ENCODE measurements around the gene RPL13A. TPM values are rescaled to one million over a fixed set of nuclear protein-coding genes. Genes with fewer than 3 reads are reported as not detected.
A peak's percentile ranks its signal among the peaks of the same experiment; 100 is the strongest.
"Not testable (repeated sequence)": the region's sequence is repeated elsewhere in the genome, so short reads cannot be mapped to it uniquely, and the experiment has no call there.

Gene RPL13A
- total RNA-seq, 1 donor from 2014 or later: 4,175 TPM

- peaks cover 33 to 35% (median 34%) of the 10 kb centered on the region in 3 donors for H3K27me3 ChIP-seq (ENCODE audit: control insufficient read depth in 3 of 3, insufficient read depth in 3 of 3, low read length in 3 of 3)
- peaks cover 6 to 17% (median 13%) of the 10 kb centered on the region in 3 donors for H3K36me3 ChIP-seq (ENCODE audit: control insufficient read depth in 3 of 3, insufficient read depth in 3 of 3, low read length in 3 of 3)
- H3K9ac ChIP-seq (ENCODE audit: low read depth in 1 of 3, low read length in 3 of 3): peak overlapping the region; percentile 38 to 70 (median 51)
- peaks cover 4 to 16% (median 11%) of the 10 kb centered on the region in 3 donors for H3K4me1 ChIP-seq (ENCODE audit: control insufficient read depth in 3 of 3, insufficient read depth in 3 of 3, low read length in 3 of 3)
- H3K9me3 ChIP-seq (ENCODE audit: control insufficient read depth in 3 of 3, low read length in 3 of 3): no peaks in the 10 kb centered on the region
- peak overlapping the region; percentile 69 for H3K27ac ChIP-seq (ENCODE audit: low read depth, low read length)
- peak overlapping the region; percentile 61 to 77 (median 70) for H3K4me3 ChIP-seq (ENCODE audit: low read length in 3 of 3)
Observed at GRCh38 chr19:49443366-49444099, 43.9 kb upstream of the RPL13A start.

DNA sequence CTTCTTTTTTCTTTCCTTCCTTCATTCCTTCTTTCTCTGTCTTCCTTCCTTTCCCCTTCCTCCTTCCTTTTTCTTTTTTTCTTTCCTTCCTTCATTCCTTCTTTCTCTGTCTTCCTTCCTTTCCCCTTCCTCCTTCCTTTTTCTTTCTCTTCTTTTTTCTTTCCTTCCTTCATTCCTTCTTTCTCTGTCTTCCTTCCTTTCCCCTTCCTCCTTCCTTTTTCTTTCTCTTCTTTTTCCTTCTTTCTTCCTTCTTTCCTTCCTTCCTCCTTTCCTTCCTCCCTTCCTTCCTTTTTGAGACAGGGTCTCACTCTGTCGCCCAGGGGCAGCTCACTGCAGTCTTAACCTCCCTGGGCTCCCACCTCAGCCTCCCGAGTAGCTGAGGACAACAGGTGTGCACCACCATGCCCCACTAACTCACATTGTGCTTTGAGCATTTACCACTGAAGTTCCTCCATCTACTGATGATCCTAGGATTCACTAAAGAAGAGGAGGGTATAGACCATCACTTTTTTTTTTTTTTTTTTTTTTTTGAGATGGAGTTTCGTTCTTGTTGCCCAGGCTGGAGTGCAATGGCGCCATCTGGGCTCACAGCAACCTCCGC lies 43.2 kb upstream of the RPL13A start:
- H3K27ac ChIP-seq (ENCODE audit: low read depth, low read length); H3K4me3 ChIP-seq (ENCODE audit: low read length in 3 of 3): not testable (repeated sequence)

DNA sequence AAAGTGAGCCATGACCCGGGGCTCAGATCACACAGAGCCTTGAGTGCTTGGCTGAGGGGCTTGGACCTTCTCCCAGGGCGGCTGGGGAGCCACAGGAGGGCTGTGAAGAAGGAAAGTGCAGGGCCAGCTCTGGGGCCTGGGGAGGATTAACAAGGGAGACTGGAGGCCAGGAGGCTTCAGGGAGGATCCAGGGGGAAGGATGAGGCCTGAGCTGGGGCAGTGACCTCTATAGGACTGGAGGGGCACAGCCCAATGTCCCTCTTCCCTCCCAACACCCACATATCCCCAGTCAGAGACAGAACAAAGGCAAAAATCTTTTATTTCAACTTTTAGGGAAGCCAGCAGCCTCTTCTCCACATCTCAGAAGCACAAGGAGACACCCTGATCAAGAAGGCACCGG lies 41.4 kb upstream of the RPL13A start:
- H3K36me3 ChIP-seq (ENCODE audit: control insufficient read depth in 3 of 3, insufficient read depth in 3 of 3, low read length in 3 of 3): peaks cover 11 to 20% (median 19%) of the 10 kb centered on the region in 3 donors
- H3K9ac ChIP-seq (ENCODE audit: low read depth in 1 of 3, low read length in 3 of 3): no peak overlapping the region
- H3K27me3 ChIP-seq (ENCODE audit: control insufficient read depth in 3 of 3, insufficient read depth in 3 of 3, low read length in 3 of 3): peaks cover 10 to 12% (median 11%) of the 10 kb centered on the region in 3 donors
- H3K4me1 ChIP-seq (ENCODE audit: control insufficient read depth in 3 of 3, insufficient read depth in 3 of 3, low read length in 3 of 3): peaks cover 15 to 25% (median 15%) of the 10 kb centered on the region in 3 donors
- H3K9me3 ChIP-seq (ENCODE audit: control insufficient read depth in 3 of 3, low read length in 3 of 3): no peaks in the 10 kb centered on the region
- H3K27ac ChIP-seq (ENCODE audit: low read depth, low read length): no peak overlapping the region
- no peak overlapping the region for H3K4me3 ChIP-seq (ENCODE audit: low read length in 3 of 3)

More for the DNA sequence above, 43.2 kb upstream of the RPL13A start:
- H3K9ac ChIP-seq (ENCODE audit: low read depth in 1 of 3, low read length in 3 of 3); H3K9me3 ChIP-seq (ENCODE audit: control insufficient read depth in 3 of 3, low read length in 3 of 3): not testable (repeated sequence)
- Histone ChIP-seq H3K36me3 (ENCODE audit: control insufficient read depth in 3 of 3, insufficient read depth in 3 of 3, low read length in 3 of 3) (peaks cover 8 to 19% (median 18%) of the 10 kb centered on the region in 3 donors), H3K27me3 (ENCODE audit: control insufficient read depth in 3 of 3, insufficient read depth in 3 of 3, low read length in 3 of 3) (peaks cover 27 to 28% (median 28%) of the 10 kb centered on the region in 3 donors), H3K4me1 (ENCODE audit: control insufficient read depth in 3 of 3, insufficient read depth in 3 of 3, low read length in 3 of 3) (peaks cover 6 to 18% (median 13%) of the 10 kb centered on the region in 3 donors)

DNA sequence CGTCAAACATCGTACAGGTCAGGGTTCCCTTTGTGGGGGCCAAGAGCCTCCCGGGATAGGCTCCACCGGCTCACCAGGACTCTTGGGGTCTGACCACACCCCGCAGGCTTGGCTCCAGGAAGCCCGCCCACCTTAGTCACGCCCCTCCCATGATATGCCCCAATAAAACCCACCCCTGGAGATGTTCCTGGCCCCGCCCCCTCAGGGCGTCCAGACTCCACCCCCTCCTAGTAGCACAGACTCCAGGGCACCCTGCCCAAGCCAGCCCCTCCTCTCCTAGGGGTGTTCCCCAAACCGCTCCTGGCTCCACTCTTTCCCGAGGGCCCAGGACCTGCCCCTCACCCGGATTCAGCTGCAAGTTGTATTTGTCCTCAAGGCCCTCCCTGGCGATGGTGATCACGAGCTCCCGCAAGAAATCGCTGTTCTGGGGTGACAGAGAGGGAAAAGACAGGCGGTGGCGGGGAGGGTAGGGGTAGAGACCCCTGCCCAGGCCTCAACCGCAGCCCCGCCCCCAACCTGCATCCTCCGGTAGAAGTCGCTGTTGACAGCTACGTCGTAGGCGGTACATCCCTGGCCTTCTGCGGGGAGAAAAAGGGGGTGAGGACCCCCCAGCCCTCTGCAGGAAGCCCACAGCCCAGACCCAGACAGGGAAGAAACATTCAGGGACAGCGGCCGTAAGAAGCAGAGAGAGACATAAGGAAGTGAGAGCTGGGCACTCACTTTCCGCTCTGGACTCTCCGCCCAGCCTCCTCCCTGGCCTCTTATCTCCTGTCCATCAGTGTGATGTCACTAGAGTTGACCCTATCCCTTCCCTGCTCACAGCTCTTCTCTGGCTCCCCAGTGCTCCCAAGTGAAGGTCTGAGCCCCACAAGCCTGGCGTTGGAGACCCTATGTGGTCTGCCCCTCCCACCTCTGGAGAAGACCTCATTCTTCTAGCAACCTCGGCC lies 39.6 kb upstream of the RPL13A start:
- H3K27ac ChIP-seq (ENCODE audit: low read depth, low read length): no peak overlapping the region

DNA sequence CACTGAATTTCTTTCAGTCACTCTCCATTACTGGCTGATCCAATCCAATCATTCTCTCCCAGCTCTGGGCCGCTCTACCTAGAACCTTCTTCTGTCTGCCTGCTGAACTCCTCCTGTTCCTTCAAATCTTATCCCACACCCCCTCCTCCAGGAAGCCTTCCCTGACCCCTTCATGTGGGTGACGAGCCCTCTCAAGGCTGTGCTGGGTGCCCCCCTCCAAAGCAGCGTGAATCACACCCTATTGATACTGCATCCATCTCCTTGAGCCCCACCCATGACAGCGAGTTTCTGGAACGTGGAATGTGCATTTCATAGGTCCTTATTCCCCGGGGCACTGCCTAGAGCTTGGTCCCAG lies 39.0 kb upstream of the RPL13A start:
- Histone ChIP-seq H3K9me3 (ENCODE audit: control insufficient read depth in 3 of 3, low read length in 3 of 3) (no peaks in the 10 kb centered on the region), H3K4me1 (ENCODE audit: control insufficient read depth in 3 of 3, insufficient read depth in 3 of 3, low read length in 3 of 3) (peaks cover 12 to 20% (median 17%) of the 10 kb centered on the region in 3 donors), H3K4me3 (ENCODE audit: low read length in 3 of 3) (no peak overlapping the region), H3K27me3 (ENCODE audit: control insufficient read depth in 3 of 3, insufficient read depth in 3 of 3, low read length in 3 of 3) (no peaks in the 10 kb centered on the region), H3K9ac (ENCODE audit: low read depth in 1 of 3, low read length in 3 of 3) (no peak overlapping the region), H3K27ac (ENCODE audit: low read depth, low read length) (no peak overlapping the region), H3K36me3 (ENCODE audit: control insufficient read depth in 3 of 3, insufficient read depth in 3 of 3, low read length in 3 of 3) (peaks cover 11 to 20% (median 19%) of the 10 kb centered on the region in 3 donors)

More for the DNA sequence above, 39.6 kb upstream of the RPL13A start:
- Histone ChIP-seq H3K9me3 (ENCODE audit: control insufficient read depth in 3 of 3, low read length in 3 of 3) (no peaks in the 10 kb centered on the region), H3K36me3 (ENCODE audit: control insufficient read depth in 3 of 3, insufficient read depth in 3 of 3, low read length in 3 of 3) (peaks cover 11 to 20% (median 19%) of the 10 kb centered on the region in 3 donors), H3K27me3 (ENCODE audit: control insufficient read depth in 3 of 3, insufficient read depth in 3 of 3, low read length in 3 of 3) (no peaks in the 10 kb centered on the region), H3K9ac (ENCODE audit: low read depth in 1 of 3, low read length in 3 of 3) (no peak overlapping the region), H3K4me1 (ENCODE audit: control insufficient read depth in 3 of 3, insufficient read depth in 3 of 3, low read length in 3 of 3) (peaks cover 12 to 24% (median 17%) of the 10 kb centered on the region in 3 donors), H3K4me3 (ENCODE audit: low read length in 3 of 3) (no peak overlapping the region)

- H3K9ac ChIP-seq (ENCODE audit: low read depth in 1 of 3, low read length in 3 of 3): peak overlapping the region in 2 of 3 donors; percentile 33 to 51
- H3K4me3 ChIP-seq (ENCODE audit: low read length in 3 of 3): peak overlapping the region in 1 of 3 donors; percentile 6
- H3K27ac ChIP-seq (ENCODE audit: low read depth, low read length): no peak overlapping the region
- H3K27me3 ChIP-seq (ENCODE audit: control insufficient read depth in 3 of 3, insufficient read depth in 3 of 3, low read length in 3 of 3): no peaks in the 10 kb centered on the region
- peaks cover 11 to 20% (median 19%) of the 10 kb centered on the region in 3 donors for H3K36me3 ChIP-seq (ENCODE audit: control insufficient read depth in 3 of 3, insufficient read depth in 3 of 3, low read length in 3 of 3)
- H3K9me3 ChIP-seq (ENCODE audit: control insufficient read depth in 3 of 3, low read length in 3 of 3): no peaks in the 10 kb centered on the region
- peaks cover 20 to 27% (median 26%) of the 10 kb centered on the region in 3 donors for H3K4me1 ChIP-seq (ENCODE audit: control insufficient read depth in 3 of 3, insufficient read depth in 3 of 3, low read length in 3 of 3)
Observed at GRCh38 chr19:49450405-49450804, 37.0 kb upstream of the RPL13A start.

GRCh38 chr19:49451430-49452181 lies 35.8 kb upstream of the RPL13A start, which contains the start of gene PIH1D1:
PIH1D1 (minus strand) TSS chr19:49451814; CDS start chr19:49451574, 240 bp downstream.
- H3K36me3 ChIP-seq (ENCODE audit: control insufficient read depth in 3 of 3, insufficient read depth in 3 of 3, low read length in 3 of 3): peaks cover 10 to 19% (median 17%) of the 10 kb centered on the region in 3 donors
- peaks cover 23 to 30% (median 27%) of the 10 kb centered on the region in 3 donors for H3K4me1 ChIP-seq (ENCODE audit: control insufficient read depth in 3 of 3, insufficient read depth in 3 of 3, low read length in 3 of 3)
- H3K27me3 ChIP-seq (ENCODE audit: control insufficient read depth in 3 of 3, insufficient read depth in 3 of 3, low read length in 3 of 3): no peaks in the 10 kb centered on the region
- peak within 1 kb of the TSS; percentile 99 to 100 (median 100) for H3K4me3 ChIP-seq (ENCODE audit: low read length in 3 of 3)
- peak within 1 kb of the TSS; percentile 95 for H3K27ac ChIP-seq (ENCODE audit: low read depth, low read length)
- H3K9me3 ChIP-seq (ENCODE audit: control insufficient read depth in 3 of 3, low read length in 3 of 3): no peaks in the 10 kb centered on the region
- H3K9ac ChIP-seq (ENCODE audit: low read depth in 1 of 3, low read length in 3 of 3): peak within 1 kb of the TSS; percentile 94 to 98 (median 97)

- Histone ChIP-seq H3K36me3 (ENCODE audit: control insufficient read depth in 3 of 3, insufficient read depth in 3 of 3, low read length in 3 of 3) (peaks cover 4 to 10% (median 5%) of the 10 kb centered on the region in 3 donors), H3K4me1 (ENCODE audit: control insufficient read depth in 3 of 3, insufficient read depth in 3 of 3, low read length in 3 of 3) (peaks cover 24 to 29% (median 28%) of the 10 kb centered on the region in 3 donors), H3K9me3 (ENCODE audit: control insufficient read depth in 3 of 3, low read length in 3 of 3) (no peaks in the 10 kb centered on the region), H3K4me3 (ENCODE audit: low read length in 3 of 3) (peak within 1 kb of the TSS; percentile 99 to 100 (median 100)), H3K9ac (ENCODE audit: low read depth in 1 of 3, low read length in 3 of 3) (peak within 1 kb of the TSS; percentile 83 to 95 (median 92)), H3K27me3 (ENCODE audit: control insufficient read depth in 3 of 3, insufficient read depth in 3 of 3, low read length in 3 of 3) (no peaks in the 10 kb centered on the region), H3K27ac (ENCODE audit: low read depth, low read length) (peak within 1 kb of the TSS; percentile 95)
Observed at GRCh38 chr19:49453013-49453756, 34.2 kb upstream of the RPL13A start, which contains the start of gene ALDH16A1. ALDH16A1 (plus strand) TSS chr19:49453225; CDS start chr19:49453332, 107 bp downstream.
